ENCODE results near the gene PRPF19. TPM values are rescaled to one million over a fixed set of nuclear protein-coding genes. Genes with fewer than 3 reads are reported as not detected.

The PRPF19 gene
- total and polyA plus RNA-seq, 2 of the 13 experiments (the other 11 are each of a cell fraction or from before 2014, with no cell fraction given), result 27.4 to 91.1 TPM

GRCh38 chr11:60933416-60934123 is 27.2 kb upstream of the PRPF19 start:
- H3K27me3 ChIP-seq (ENCODE audit: control insufficient read depth in 1 of 2, insufficient read depth in 2 of 2, low read length in 2 of 2), result no peaks in the 10 kb centered on the region
- H3K9me3 ChIP-seq (ENCODE audit: low read length), result no peaks in the 10 kb centered on the region
- no peaks in the 10 kb centered on the region for H4K20me1 ChIP-seq (ENCODE audit: insufficient read depth, low read length)
- 96% methylated on average over 35 of the region's 37 CpGs for WGBS (ENCODE audit: low lambda C conversion rate)
- no peak overlapping the region for H3K4me2 ChIP-seq (ENCODE audit: low read depth, low read length)
- in situ Hi-C loops (cut with HindIII; ENCODE audit: extremely low pct_ligation_motif_present, low pct_unique_long_range_greater_than_20kb), result no loop called here
- no peak overlapping the region for H3K9ac ChIP-seq (ENCODE audit: insufficient read depth, low read depth, low read length)
- CTCF ChIA-PET (ENCODE audit: low intra/inter-chr PET ratio, low total read pairs), result no interaction called here
- peaks cover 10% of the 10 kb centered on the region for H3K4me1 ChIP-seq (ENCODE audit: insufficient read depth, low read length)
- no peak overlapping the region for H3K27ac ChIP-seq (ENCODE audit: extremely low read length, insufficient read depth, low read length)
- DNase-seq (ENCODE audit: low spot score) (no peak), FAIRE-seq (no peak), ATAC-seq (no peak)
- H3K36me3 ChIP-seq (replicated peaks in 1 of 2; ENCODE audit: control insufficient read depth in 1 of 2, insufficient read depth in 2 of 2, low read length in 2 of 2), result peaks cover 2 to 3% of the 10 kb centered on the region in 2 experiments; a peak in 3 of 5 replicates
- H2AFZ ChIP-seq (ENCODE audit: low read length), result no peak overlapping the region
- intact Hi-C loops (cut with micrococcal nuclease; ENCODE audit: unreplicated experiment), result no loop called here
- POLR2A ChIA-PET, result no interaction called here
- no peak overlapping the region for H3K4me3 ChIP-seq (replicated peaks in 1 of 3; ENCODE audit: insufficient read depth in 1 of 3, low read depth in 2 of 3, low read length in 3 of 3)
- BruUV-seq (replicated peaks), result no TSS peak
- no peaks in the 10 kb centered on the region for H3K79me2 ChIP-seq (ENCODE audit: insufficient read depth, low read length)
- TF ChIP-seq ZNF136 (CRISPR knock-in tag; IDR thresholded peaks at IDR 0.05; ENCODE audit: low read depth) (no peak), ZBTB40 (IDR thresholded peaks at IDR 0.05) (no peak), ZBTB40 (CRISPR knock-in tag; IDR thresholded peaks at IDR 0.05) (no peak), PAF1 (CRISPR knock-in tag; IDR thresholded peaks at IDR 0.05) (no peak), NR2F6 (IDR thresholded peaks at IDR 0.05) (no peak), NR2F6 (CRISPR knock-in tag; IDR thresholded peaks at IDR 0.05) (no peak), ZSCAN25 (CRISPR knock-in tag; IDR thresholded peaks at IDR 0.05) (no peak), ATRX (CRISPR knock-in tag; IDR thresholded peaks at IDR 0.05; ENCODE audit: borderline replicate concordance) (no peak), ZNF891 (CRISPR knock-in tag; IDR thresholded peaks at IDR 0.05) (no peak), TRIM22 (IDR thresholded peaks at IDR 0.05) (no peak), JUND (CRISPR knock-in tag; IDR thresholded peaks at IDR 0.05) (no peak), NR2F2 (IDR thresholded peaks at IDR 0.05; ENCODE audit: borderline replicate concordance, low read depth) (no peak), TAF15 (IDR thresholded peaks at IDR 0.05; ENCODE audit: low read depth, low read length, poor library complexity, severe bottlenecking) (no peak), IKZF4 (CRISPR knock-in tag; IDR thresholded peaks at IDR 0.05; ENCODE audit: borderline replicate concordance, low read depth, not compliant biosample characterization) (no peak), REPIN1 (CRISPR knock-in tag; IDR thresholded peaks at IDR 0.05; ENCODE audit: borderline replicate concordance, low read depth) (no peak), ZNF296 (CRISPR knock-in tag; conservative IDR thresholded peaks at IDR 0.05) (no peak)

All from HepG2 (cell line).